GM12874 (cell line): ENCODE results near the gene SRF.

Experiments used
- CTCF ChIP-seq: IDR thresholded peaks from 2 replicates; pipeline ENCODE4 v1.5.1; 2011; ENCODE audit warnings: low read depth, mild to moderate bottlenecking, control low read depth, low read length, moderate library complexity; ENCODE audit not compliant: insufficient read depth

Gene SRF

GRCh38 chr6:43143235-43144128 lies 27.6 kb upstream of the SRF start:
- TF ChIP-seq CTCF: peak; percentile 99

- TF ChIP-seq CTCF: no peak
These were observed 26.2 kb upstream of the SRF start for GRCh38 chr6:43144879-43145278.

- no peak for TF ChIP-seq CTCF
These were observed 24.8 kb upstream of the SRF start for GRCh38 chr6:43146261-43146660.

GRCh38 chr6:43146709-43147688 lies 24.1 kb upstream of the SRF start:
- no peak for TF ChIP-seq CTCF

GRCh38 chr6:43147691-43148477 lies 23.2 kb upstream of the SRF start:
- TF ChIP-seq CTCF: no peak

GRCh38 chr6:43149265-43149664 lies 21.8 kb upstream of the SRF start:
- no peak for TF ChIP-seq CTCF
